K562 (cell line): ENCODE results near the gene SRRM5. TPM values are rescaled to one million over a fixed set of nuclear protein-coding genes. Genes with fewer than 3 reads are reported as not detected.

Experiments used
- CTBP1 ChIP-seq: fragments of 450-650 bp; IDR thresholded peaks from 2 replicates; pipeline ENCODE4 v1.6.1; 2016; ENCODE audit warnings: borderline replicate concordance
- EP300 ChIP-seq: IDR thresholded peaks from 2 replicates; pipeline ENCODE4 v1.6.1; 2012; ENCODE audit warnings: low read length, improper control_type of control experiment
- MEIS2 ChIP-seq: fragments of 450-650 bp; IDR thresholded peaks from 2 replicates; pipeline ENCODE4 v1.6.1; 2014; ENCODE audit warnings: mild to moderate bottlenecking; ENCODE audit not compliant: partially characterized antibody
- MTA3 ChIP-seq: fragments of 450-650 bp; formaldehyde crosslinking; IDR thresholded peaks from 2 replicates; pipeline ENCODE4 v1.6.1; 2017; ENCODE audit warnings: mild to moderate bottlenecking, borderline replicate concordance
- NFRKB ChIP-seq: fragments of 450-650 bp; IDR thresholded peaks from 2 replicates; pipeline ENCODE4 v1.6.1; 2016; ENCODE audit warnings: low read depth
- RAD21 ChIP-seq, 2 experiments: fragments of 250-450 bp in 1 of 2; fragments of 450-650 bp in 1 of 2; sonication (Bioruptor Pico) in 1 of 2; formaldehyde crosslinking in 1 of 2; IDR thresholded peaks in 1 of 2; conservative IDR thresholded peaks in 1 of 2; 2 replicates each; pipeline versions ENCODE4 v1.4.0 to v1.8.0; 2020 to 2022; ENCODE audit warnings: mild to moderate bottlenecking in 2 of 2, moderate library complexity in 1 of 2
- REST ChIP-seq, 2 experiments: fragments of 450-650 bp; formaldehyde crosslinking in 1 of 2; IDR thresholded peaks; 2 replicates each; pipeline versions ENCODE4 v1.4.0 to v1.6.1; 2014 to 2020; ENCODE audit warnings: mild to moderate bottlenecking in 2 of 2, borderline replicate concordance in 1 of 2, low read depth in 1 of 2
- STAG1 ChIP-seq: sonication (generic); formaldehyde crosslinking; IDR thresholded peaks from 2 replicates; pipeline ENCODE4 v1.5.0; 2020; ENCODE audit warnings: missing genetic modification reagents, borderline replicate concordance
- TFAP4 ChIP-seq: sonication (generic); formaldehyde crosslinking; IDR thresholded peaks from 2 replicates; pipeline ENCODE4 v1.8.0; 2022; ENCODE audit warnings: missing genetic modification reagents, mild to moderate bottlenecking, moderate library complexity, borderline replicate concordance
- ZBED1 ChIP-seq: IDR thresholded peaks from 2 replicates; pipeline ENCODE4 v1.6.1; 2014
- ZNF592 ChIP-seq: fragments of 450-650 bp; IDR thresholded peaks from 2 replicates; pipeline ENCODE4 v1.6.1; 2017; ENCODE audit warnings: antibody characterized with exemption, mild to moderate bottlenecking
- ZNF778 ChIP-seq: fragments of 450-650 bp; formaldehyde crosslinking; IDR thresholded peaks from 2 replicates; pipeline ENCODE4 v1.4.0; 2020; ENCODE audit warnings: mild to moderate bottlenecking, moderate library complexity
- polyA plus RNA-seq, 8 experiments: library from polyadenylated mRNA; depleted of rRNA in 4 of 8; stranded (reverse) in 5 of 8; unstranded in 3 of 8; fragments of >200 nt; fragmentation: Nextera tagmentation in 2 of 8; fragmentation: Illumina TruSeq in 1 of 8; extraction: Ambion mirVana in 2 of 8; extraction: Trizol in 1 of 8; gene quantifications; 2 replicates each; pipeline versions ENCODE4 v1.2.1 to v1.2.3, GENCODE V29; 2011 to 2014; ENCODE audit warnings: inconsistent platforms in 1 of 8, missing spikeins in 1 of 8
- total RNA-seq, 7 experiments: library from RNA; depleted of rRNA in 6 of 7; stranded (reverse); fragments of >200 nt in 6 of 7; fragmentation: Illumina TruSeq in 2 of 7; extraction: Trizol in 2 of 7; gene quantifications; 2 replicates each; pipeline versions ENCODE4 v1.2.1 to v1.2.3, GENCODE V29; 2011 to 2021; ENCODE audit warnings: low replicate concordance in 1 of 7

Gene SRRM5
- total and polyA plus RNA-seq, 9 of the 15 experiments (the other 6 are each of a cell fraction or from before 2014, with no cell fraction given): 0.09 to 0.45 (median 0.18) TPM; not detected in 2

- TF ChIP-seq REST (IDR thresholded peaks at IDR 0.05; ENCODE audit: borderline replicate concordance) (peak; percentile 69; the same call in 1 of the 2 replicates), REST (CRISPR knock-in tag; IDR thresholded peaks at IDR 0.05; ENCODE audit: low read depth) (no peak), EP300 (no peak), TFAP4 (peak; percentile 24; the same call in 1 of the 2 replicates), ZNF592 (0 out of 2 replicates have a peak, but pooled peaks have one; percentile 60), STAG1 (CRISPR knock-in tag) (peak; percentile 36; the same call in 1 of the 2 replicates), ZBED1 (no peak), ZNF778 (no peak), MEIS2 (peak; percentile 48), MTA3 (0 out of 2 replicates have a peak, but pooled peaks have one; percentile 34), NFRKB (0 out of 2 replicates have a peak, but pooled peaks have one; percentile 40), CTBP1 (0 out of 2 replicates have a peak, but pooled peaks have one; percentile 40), RAD21 (CRISPR knock-in tag; conservative IDR thresholded peaks at IDR 0.05 in 1 of 2, IDR thresholded peaks at IDR 0.05 in 1 of 2) (peak; percentile 67 to 87)
Observed at GRCh38 chr19:43651758-43652545, 40.1 kb downstream of the SRRM5 start (continued).
